ENCODE data around the gene PPP1R3C. TPM values are rescaled to one million over a fixed set of nuclear protein-coding genes. Genes with fewer than 3 reads are reported as not detected.

The PPP1R3C gene
- total RNA-seq, 1 experiment from 2014 or later = 6.0 TPM

Other genes with a start within 250 kb of the PPP1R3C start
- gene HECTD2, start 222.7 kb downstream of the PPP1R3C start, total RNA-seq (2014; rRNA removed; shearing (Covaris generic)) = 5.0 and 5.7 TPM in 2 replicates
- 13.1 and 13.2 TPM in 2 replicates for gene TNKS2, start 165.4 kb upstream of the PPP1R3C start, total RNA-seq (2014; rRNA removed; shearing (Covaris generic))

Data from H4 (cell line).